DMS153 (cell line): ENCODE data around the gene GABRD.

Experiments used
- DNase-seq: peaks from one replicate; lab custom pipeline; 2025; lab: John Stamatoyannopoulos, UW

Gene GABRD

DNA sequence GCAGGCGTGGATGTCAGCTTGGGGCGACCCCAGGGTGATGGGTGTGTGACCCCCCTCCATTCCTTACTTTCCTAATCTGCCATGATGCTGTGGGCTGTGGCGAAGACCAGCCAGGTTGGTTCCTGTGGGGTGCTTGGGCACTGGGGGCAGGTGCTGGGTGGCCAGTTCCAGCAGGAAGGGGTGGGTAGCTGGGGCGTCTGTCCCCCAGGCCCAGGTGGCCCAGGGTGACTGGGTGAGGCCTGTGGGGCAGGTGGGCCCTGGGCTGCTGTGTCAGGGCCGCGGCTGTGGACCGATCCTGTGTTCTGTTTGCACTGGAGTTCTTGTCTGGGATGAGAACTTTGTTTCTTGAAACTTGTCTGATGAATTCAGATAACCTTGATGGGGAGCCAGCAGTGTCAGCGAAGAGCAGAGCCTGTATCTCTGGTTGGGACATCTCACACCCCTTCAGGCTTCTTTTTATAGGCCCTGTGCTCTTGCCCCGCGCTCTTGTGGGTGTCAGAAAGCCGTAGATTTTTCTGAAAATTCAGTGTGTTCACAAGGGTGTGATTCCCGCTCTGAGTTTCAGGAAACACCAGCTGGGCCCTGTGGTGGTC, 34.7 kb downstream of the GABRD start:
- no peak for DNase-seq

DNA sequence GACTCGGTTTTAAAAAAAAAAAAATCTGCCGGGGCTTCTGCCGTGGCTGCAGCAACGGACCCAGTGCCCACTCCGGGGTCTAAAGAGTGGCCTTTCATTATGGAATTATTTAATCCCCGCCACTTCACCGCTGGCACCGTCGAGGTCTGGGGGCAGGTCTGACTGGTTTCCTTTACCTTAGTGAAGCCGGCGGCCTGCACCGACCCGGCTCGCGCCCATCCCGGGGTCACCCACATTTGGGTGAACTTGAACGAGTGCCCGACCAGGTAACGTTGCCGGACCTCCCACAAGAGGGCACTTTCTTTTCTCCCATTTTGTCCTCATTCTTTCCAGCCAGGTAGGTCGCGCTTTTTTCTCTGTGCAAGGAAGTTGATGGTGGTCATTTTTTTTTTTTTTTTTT, 35.4 kb downstream of the GABRD start:
- DNase-seq = no peak

DNA sequence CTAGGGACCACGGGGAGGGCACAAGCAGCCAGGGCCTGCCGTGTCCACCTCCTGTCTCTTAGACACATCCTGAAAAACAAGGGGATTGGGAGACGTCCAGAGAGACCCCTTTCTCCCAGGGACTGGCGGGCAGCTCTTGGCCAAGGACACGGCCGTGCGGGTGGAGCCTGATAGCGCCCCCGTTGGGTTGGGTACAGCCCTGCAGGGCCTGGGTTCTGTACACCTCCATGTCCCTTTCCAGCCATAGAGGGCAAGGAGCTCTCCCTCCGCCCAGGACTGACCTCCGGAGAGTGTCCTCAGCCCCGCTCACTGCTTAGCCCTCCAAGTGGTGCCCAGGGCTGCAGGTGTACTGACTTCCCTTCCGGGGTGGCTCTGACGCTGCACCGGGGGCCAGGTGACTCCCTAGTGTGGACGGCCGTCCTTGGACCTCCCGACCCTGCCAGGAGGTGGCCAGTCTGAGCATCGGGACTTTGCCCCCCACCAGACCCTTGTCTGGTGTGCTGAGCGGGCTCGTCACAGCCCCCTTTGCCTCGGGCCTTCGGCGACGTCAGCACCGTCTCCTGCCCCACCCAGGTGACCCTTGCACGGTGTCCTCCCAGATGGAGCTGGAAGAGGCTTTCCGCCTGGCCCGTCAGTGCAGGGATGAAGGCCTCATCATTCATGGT, 36.9 kb downstream of the GABRD start:
- DNase-seq = no peak

DNA sequence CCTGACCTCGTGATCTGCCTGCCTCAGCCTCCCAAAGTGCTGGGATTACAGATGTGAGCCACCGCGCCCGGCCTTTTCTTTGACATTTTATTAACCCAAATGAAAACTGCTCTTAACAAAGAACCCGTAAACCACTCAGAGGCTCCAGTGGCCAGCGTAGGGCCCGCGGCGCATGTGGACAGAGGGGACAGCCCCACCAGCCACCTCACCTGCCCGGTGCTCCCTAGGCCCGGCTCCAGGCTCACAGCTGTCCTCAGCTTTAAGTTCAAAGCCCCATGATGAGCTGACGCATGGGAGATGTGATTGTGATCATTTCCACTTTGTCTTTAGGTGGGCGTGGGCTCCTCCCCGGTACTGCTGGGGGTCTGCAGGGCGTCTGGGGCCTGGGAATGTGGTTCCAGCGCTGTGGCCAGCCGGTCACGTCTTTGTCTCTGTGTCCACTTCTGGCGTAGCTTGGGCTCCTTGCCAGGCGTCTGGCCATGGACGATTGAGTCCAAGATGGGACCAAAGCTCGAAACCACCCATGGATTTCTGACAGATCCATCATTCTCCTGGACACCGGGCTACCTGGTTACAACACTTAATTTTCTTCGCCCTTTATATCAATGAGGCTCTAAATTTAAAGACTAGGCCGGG, 37.9 kb downstream of the GABRD start:
- DNase-seq = no peak

DNA sequence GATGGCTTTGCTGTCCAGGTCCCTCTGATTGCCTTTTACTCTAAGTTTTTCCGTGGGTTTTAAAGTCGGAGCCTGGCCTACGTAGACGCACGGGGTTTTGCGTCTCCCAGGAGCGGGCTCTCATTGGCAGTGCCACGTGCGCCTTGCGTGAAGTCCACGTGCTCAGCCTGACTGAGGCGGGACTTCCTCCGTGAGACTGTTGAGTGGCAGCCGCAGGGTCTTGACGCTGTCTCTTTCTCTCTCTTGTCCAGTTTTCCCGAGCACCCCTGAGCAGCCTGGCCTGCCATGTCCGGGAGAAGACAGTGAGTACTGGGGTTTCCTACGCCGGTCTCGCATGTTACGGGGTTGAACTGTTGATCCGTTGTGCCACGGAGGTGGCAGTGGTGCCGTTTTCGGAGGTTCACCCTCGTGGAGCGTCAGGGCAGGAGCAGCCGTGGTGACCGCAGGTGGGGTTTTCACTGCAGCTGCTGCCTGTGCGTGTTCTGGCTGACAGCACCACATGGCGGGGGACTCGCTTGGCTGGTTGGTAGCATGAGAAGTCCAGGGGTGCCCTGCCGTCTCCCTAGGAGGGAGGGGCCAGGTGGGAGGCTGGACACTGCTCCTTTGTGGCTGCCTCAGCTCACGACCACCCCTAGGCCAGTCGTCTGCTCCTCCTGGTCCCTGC, 40.3 kb downstream of the GABRD start:
- no peak for DNase-seq

DNA sequence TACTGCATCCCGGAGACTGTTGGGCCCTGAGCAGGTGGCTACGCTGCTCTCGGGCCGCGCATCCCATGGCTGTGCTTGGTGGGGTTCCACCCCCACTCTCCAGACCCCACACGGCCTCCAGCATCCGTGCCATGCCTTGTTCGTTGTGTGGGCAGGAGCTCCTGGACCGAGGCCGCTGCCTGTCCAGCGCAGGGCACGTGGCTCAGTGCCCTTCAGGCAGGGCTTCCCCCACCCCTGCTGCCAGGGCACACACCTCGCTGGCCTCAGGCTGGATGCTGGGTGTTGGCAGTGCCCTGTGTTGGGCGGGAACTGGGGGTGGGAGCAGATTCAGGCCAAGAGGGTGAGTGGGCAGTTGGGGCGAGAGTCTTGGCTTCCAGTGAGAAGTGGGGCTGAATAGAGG, 40.9 kb downstream of the GABRD start:
- DNase-seq = no peak

DNA sequence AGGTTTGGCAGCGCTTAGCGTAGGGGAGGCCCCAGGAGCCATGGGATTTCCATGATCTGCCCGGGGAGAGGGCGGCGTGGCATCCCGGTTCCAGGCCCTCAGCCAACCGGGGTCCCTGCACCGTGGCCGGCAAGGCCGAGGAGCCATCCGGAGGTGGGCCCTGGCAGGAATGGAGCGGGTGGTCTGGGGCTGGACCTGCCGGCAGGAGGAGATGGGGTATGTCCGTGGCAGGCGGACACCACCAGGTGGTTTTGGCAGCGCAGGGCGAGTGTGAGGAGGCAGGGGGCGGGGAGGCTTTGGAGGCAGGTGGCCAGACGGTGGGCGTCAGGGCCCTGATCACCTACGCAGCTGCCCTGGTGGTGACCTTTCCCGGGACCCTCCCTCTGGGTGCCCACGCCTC, 41.4 kb downstream of the GABRD start:
- no peak for DNase-seq

DNA sequence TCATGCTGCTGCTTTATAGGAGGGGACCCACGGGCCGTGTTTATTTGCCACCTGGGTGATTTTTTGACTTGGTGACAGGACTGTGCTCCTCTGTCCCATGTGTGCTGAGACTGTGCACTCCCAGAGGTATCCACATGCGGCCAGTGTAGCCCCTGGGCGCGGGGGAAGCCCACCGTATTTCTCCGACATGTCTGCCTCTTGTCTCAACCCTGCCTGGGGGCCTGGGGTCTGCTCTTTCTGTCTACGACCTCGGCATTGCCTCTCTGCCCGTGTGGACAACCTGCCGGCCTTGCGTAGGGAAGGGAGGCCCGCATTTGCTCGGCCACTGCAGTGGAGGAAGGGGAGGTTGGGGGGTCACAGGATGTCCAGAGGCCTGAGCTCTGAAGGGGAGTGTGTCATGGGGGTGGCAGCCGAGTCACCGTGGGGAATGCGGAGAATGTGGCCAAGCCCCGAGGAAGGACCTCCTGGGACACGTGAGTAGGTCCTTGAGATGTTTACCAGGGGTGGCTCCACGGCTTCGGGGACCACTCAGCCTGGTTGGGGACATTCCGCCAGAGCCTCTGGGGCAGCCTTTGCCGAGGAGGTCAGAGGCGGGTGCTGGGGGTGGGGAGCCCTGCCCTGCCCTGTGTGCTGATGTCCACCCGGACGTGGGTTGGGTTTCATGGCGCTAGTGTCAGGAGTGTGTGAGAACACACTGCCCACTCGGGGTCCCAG, 42.1 kb downstream of the GABRD start:
- no peak for DNase-seq

DNA sequence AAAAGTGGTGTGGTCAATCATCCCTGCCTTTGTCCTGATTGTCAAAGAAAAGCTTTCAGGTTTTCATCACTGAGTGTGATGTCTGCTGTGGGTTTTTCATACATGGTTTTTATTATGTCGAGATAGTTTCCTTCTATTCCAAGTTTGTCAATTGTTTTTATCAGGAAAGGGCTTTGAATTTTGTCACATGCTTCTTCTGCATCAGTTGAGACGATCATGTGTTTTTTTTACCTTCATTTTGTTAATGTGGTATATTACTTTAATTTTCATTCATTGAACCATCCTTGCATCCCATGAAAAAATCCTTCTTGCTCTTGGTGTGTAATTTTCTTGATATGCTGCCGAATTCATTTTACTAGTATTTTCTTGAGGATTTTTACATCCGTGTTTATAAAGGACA, 46.6 kb downstream of the GABRD start:
- DNase-seq = no peak

DNA sequence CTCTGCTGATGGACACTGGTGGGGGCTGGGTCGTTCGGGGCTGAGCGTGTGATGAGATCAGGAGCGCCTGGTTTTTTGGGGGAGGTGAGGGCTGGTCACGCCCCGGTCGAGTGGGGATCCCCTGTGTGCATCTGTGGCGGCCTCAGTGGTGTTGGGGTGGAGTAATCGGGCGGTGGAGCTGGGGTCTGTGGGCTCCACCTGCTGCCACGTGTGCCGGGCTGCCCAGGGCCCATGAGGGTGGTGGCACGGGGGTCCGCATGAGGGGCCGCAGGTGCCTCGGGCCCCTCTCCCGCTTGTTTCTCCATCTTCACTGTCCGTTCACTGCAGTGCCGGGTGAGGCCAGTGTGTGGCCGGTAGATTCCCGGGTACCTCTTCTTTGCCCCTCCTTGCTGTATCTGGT, 48.2 kb downstream of the GABRD start:
- DNase-seq = no peak

DNA sequence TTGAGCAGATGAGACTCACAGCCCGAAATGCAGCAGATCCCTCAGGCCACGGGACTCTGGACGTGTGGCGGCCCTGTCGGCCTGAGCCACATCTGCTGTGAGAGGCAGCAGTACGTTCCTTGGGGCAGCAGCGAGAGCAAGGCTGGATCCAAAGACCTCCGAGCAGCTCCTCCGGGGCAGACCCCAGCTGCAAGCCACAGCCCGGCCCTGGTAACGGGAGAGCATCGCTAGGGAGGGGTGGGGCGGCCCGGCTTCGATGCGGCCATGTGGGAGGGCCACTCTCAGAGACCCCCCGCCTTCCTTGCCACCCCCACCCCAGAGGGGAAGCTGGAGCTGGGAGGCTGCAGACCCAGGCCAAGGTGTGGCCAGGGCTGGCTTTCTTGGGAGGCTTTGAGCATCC, 48.8 kb downstream of the GABRD start:
- DNase-seq = no peak

DNA sequence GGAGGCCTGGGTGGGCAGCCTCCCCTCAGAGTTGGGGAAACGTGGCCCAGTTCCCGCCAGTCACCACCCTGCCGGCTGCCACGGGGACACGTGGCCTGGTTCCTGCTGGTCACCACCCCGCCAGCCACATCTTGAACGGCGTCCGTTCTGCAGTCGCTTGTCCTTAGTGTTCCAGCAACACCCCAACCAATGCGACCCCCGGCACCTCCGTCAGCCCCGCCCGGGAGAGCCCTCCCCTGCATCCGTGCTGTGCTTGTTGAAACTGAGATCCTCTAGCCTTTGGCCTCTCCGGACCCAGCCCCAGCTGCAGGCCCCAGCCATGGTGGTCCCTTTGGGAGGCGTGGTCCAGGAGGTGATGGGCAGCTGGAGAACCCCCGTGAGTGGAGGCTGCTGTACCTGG, 49.8 kb downstream of the GABRD start:
- DNase-seq = no peak

DNA sequence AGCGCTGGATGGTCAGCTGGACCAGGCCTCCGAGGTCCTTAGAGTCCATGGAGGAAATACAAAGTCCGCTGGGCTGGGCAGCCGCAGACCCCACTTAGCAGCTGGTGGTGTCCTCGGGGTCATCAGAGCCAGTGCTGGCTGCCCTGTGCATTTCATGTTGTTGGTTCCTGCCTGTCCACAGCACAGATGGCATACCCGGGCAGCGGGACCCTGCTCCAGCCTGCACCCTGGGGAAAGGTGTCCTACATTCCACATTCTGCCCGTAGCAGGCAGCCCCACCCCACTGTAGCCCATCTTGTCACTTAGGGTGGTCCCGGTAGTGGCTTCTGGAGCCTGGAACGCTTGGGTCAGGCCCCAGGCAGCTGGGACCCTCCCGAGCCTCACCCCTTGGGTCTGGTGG, 50.9 kb downstream of the GABRD start:
- no peak for DNase-seq

DNA sequence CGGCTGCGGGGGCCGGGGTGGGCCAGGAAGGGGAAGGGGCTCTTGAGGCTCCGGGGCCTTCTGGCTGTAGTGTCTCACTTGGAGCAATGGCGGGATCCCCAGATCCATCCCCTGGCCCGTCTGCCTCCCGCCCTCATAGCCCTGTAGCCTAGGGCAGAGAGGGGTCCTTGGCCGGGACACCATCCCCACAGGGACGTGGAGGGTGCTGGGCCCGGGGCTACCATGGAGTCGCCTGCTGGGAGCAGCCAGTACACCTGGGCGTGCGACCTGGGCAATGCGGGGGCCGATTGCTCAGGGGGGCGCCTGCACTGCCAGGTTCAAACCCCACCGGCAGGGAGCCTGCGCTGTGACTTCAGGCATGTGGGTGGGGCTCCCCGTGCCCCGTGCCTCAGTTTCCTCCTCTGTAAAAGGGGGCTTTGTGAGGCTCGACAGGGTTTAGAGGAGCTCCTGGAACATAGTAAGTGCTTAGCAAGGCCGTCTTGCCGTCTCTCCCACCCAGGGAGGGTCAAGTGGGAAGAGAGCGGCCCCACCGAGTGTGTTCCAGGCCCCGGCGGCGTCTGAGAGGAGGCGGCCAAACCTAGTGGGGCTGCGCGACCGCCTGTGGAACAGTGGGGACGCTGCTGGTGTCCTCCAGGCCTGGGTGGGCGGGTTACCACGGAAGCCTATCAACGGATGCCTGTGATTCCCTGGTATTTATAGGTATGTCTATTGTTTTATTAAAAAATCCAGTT, 51.8 kb downstream of the GABRD start:
- no peak for DNase-seq

DNA sequence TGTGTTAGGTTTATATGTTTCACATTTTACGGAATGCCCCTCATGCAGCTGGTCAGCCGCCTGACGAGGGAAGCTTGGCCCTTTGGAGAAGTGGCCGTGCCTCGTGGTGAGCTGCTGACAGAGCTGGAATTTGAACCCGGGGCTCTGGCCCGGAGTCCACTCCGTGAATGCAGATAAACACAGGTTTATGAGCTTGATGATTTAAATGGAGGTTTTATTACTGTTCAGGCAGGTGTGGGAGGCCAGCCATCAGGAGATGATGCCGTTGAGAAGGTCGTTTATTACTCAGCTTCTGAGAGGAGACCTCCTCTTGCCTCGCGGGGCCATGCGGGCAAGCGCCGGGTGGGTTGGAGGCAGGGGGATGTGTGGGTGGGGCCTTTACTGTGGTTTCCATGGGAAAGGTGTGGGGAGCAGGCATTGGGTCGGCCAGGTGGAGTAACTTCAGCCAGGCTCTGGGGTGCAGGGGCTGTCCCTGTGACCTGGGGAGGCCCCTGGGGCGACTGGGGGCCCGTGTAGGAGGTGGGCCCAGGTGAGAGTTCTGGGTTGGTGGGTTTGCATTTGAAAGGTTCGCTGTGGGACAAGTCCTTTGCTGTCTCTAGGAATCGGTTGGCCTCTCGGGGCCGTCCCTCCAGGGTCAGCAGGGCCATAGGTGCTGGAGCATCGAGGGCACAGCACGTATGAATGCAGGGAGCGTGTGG, 53.1 kb downstream of the GABRD start:
- DNase-seq = no peak

DNA sequence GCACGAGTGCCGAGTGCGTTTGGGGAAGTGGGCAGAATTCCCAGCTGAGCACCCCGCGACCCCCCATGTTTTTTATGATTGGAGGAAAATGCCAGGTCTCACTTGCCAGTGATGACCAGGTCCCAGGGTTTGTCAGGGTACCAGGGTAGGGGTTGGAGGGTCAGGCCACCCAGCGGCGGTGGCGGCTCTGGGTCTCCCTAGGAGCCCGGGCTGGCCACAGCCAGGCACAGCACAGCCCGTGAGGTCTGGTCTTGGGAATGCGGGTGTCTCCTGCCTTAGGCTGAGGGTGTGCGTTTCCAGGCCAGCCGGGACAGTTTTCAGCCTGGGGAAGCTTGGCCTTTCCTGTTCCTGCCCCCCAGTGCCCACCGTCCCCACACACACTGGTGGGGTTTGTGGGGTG, 53.7 kb downstream of the GABRD start:
- DNase-seq = no peak

DNA sequence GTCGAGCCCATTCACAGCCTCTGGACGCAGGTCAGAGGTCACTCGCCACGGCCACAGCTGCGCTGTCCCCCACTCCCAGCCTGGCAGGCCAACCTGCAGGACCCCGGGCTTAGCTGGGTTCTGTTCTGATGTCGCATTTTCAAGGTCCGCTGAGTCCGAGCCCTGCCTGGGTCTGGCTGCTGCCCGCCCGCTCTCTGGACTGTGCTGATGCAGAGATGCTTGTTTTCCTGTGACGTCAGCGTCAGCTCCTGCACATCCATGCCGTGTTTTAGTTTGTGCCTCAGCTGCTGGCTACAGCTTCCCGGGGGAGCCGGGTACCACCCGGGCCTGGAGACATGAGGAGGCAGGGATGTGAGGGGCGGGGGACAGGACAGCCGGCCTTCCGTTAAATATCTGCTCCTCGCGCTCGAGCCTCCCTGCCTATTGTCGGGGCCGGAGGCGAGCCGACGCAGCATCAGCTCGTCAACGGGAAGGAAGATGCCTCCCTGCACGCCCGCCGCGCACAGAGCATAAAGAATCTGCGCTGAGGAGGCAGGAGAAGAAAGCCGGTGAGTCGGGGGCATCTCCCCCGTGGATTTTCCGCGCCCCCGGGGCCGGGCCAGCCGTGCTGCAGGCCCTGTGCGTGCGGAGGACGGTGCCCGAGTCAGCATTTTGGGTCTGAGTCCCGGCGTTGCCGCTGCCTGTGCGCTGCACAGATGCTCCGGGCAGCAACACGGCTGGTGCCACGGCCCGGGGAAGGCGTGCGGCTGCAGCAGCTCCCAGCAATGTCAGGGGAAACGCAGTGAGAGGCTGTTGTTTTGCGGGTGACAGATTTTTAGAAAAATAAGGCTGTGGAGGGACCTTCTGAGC, 54.5 kb downstream of the GABRD start:
- DNase-seq = no peak

DNA sequence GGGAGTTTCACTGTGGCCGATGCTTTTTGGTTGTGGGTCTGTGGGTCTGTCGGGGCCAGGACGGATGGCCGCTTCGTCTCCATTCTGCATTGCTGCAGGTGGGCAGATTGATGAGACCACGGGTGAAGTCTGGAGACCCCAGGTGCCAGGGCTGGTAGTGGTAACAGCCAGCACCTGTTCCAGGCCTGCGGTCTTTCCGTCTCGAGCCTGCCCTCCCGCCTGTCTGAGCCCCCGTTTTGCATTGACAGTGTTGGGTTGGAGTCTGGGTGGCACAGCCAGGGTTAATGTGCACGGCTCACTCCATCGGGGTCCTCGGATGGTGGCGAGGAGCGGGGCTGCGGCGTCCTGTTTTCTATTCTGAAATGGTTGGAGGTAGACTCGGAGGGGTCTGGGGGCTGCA, 55.3 kb downstream of the GABRD start:
- no peak for DNase-seq

DNA sequence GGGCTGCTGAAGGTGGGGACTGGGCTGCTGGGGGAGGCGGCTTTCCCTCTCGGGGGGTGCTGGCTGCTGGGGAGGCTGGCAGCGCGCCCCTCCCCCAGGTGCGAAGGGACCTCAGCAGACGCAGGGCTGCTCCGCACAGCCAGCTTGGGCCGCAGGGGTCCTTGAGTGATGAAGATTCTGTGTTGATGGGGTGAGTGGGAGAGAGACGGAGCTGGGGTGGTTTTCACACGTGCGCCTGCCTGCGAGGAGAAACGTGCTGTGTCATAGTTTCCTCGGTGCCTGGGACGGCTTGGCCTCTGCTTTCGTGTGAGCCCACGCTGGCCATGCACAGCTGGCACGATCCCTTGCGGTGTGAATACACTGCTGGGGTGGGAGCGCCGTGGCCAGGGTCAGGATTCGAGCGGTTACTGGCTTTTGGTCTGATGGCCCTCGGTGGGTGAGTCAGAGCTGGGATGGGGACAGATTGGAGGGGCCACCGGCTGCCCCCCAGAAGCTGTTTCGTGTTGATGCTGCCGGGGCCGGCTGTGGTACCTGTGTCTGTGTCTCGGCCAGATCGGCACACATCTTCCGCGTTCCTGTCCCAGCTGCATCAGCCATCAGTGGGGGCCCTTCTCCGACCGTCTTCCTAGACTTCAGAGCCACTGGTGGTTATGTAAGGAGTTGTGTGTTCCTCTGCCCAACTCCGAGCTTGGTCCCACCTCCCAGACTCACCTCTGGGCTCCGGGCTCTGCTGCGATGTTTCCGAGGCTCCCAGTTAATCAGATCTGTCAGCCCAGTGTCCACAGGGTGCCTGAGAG, 56.0 kb downstream of the GABRD start:
- DNase-seq = no peak

DNA sequence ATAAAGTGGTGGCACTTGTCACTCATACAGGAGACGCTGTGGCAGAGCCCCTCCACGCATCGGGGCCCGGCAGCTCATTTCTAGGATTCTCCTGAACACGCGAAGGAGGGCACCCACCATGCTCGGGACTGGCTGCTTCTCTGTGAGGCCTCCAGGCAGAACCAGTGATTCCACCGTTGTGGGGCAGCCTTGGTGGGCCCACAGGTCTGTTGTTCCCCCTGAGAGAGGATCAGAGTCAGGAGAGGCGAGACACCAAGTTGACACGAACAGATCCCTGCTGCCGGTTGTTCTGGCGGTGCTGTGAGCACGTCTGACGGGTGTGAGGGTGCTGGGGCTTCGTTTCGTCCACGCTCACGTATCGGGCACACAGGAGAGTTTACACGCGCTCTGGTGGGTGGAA, 57.7 kb downstream of the GABRD start:
- DNase-seq = no peak
